HG03354 (cell line): ENCODE results near the gene TBC1D24.

Experiments
- ATAC-seq: cut with Tn5 transposase; IDR thresholded peaks from one replicate; pipeline ENCODE4 v1.9.1; 2021; ENCODE audit warnings: mild to moderate bottlenecking; ENCODE audit not compliant: unreplicated experiment, poor library complexity, severe bottlenecking

TBC1D24 gene

DNA sequence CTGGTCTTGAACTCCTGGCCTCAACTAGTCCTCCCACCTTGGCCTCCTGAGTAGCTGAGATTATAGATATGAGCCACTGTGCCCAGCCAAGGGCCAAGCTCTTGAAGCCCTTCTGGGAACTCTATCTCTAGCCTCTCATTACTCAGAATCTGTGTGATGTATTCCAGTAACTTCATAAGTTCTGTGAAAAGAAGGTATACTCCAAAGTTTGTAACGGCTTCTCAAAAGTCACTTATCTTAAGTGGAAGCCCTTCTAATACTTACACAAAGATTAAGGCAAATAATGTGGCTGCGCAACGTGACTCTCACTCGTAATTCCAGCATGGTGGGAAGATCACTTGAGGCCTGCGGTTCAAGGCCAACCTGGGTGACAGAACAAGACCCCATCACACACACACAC is 19.7 kb downstream of the TBC1D24 start:
- ATAC-seq: no peak

- ATAC-seq: no peak
These were observed 20.1 kb downstream of the TBC1D24 start for GRCh38 chr16:2495041-2495440.

DNA sequence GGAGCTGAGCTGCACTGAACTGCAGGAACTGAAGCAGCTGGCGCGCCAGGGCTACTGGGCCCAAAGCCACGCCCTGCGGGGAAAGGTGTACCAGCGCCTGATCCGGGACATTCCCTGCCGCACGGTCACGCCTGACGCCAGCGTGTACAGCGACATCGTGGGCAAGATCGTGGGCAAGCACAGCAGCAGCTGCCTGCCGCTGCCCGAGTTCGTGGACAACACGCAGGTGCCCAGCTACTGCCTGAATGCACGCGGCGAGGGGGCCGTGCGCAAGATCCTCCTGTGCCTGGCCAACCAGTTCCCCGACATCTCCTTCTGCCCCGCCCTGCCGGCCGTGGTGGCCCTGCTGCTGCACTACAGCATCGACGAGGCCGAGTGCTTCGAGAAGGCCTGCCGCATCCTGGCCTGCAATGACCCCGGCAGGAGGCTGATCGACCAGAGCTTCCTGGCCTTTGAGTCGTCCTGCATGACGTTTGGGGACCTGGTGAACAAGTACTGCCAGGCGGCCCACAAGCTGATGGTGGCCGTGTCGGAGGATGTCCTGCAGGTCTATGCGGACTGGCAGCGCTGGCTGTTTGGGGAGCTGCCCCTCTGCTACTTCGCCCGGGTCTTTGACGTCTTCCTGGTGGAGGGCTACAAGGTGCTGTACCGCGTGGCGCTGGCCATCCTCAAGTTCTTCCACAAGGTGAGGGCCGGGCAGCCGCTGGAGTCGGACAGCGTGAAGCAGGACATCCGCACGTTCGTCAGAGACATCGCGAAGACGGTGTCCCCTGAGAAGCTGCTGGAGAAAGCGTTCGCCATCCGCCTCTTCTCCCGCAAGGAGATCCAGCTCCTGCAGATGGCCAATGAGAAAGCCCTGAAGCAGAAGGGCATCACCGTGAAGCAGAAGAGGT is 21.5 kb downstream of the TBC1D24 start:
- no peak for ATAC-seq

GRCh38 chr16:2497116-2497630 is 22.2 kb downstream of the TBC1D24 start:
- ATAC-seq: no peak

DNA sequence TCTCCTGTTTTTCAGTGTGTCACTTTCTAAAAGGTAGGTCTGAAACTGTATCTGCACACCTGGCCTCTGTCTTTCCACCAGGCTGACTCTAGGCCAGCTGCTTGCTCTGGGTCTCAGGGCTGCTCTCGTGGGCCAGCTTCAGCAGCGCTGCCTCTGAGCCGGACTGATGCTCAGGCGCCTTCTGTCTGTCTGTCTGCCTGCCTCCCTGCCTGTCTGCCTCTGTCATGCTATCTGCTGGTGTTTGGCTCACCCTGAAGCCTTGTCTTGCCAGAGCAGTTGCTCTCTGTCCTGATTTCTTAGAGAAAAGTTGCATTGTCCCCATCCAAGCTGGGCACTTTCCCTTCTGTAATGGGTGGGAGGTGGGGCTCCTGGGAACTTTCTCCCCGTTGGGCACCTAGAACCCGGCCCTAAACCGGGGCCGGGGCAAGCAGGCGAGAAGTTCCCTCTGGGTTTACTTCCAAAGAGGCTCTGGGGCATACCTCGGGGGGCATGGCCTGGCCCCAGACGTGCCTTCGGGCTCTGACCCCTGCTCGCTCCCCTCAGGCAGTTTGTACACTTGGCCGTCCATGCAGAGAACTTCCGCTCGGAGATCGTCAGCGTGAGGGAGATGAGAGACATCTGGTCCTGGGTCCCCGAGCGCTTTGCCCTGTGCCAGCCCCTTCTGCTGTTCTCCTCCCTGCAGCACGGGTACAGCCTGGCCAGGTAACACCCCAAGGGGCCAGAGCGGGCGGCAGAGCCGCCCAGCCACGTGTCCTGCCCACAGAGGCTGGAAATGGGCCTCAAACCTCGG is 23.0 kb downstream of the TBC1D24 start:
- ATAC-seq: no peak

GRCh38 chr16:2498531-2499253 is 23.8 kb downstream of the TBC1D24 start:
- ATAC-seq: no peak

GRCh38 chr16:2499454-2499853 is 24.5 kb downstream of the TBC1D24 start:
- ATAC-seq: no peak

GRCh38 chr16:2499890-2500429 is 25.0 kb downstream of the TBC1D24 start:
- ATAC-seq: no peak

- no peak for ATAC-seq
These were observed 25.5 kb downstream of the TBC1D24 start for GRCh38 chr16:2500430-2500917.

DNA sequence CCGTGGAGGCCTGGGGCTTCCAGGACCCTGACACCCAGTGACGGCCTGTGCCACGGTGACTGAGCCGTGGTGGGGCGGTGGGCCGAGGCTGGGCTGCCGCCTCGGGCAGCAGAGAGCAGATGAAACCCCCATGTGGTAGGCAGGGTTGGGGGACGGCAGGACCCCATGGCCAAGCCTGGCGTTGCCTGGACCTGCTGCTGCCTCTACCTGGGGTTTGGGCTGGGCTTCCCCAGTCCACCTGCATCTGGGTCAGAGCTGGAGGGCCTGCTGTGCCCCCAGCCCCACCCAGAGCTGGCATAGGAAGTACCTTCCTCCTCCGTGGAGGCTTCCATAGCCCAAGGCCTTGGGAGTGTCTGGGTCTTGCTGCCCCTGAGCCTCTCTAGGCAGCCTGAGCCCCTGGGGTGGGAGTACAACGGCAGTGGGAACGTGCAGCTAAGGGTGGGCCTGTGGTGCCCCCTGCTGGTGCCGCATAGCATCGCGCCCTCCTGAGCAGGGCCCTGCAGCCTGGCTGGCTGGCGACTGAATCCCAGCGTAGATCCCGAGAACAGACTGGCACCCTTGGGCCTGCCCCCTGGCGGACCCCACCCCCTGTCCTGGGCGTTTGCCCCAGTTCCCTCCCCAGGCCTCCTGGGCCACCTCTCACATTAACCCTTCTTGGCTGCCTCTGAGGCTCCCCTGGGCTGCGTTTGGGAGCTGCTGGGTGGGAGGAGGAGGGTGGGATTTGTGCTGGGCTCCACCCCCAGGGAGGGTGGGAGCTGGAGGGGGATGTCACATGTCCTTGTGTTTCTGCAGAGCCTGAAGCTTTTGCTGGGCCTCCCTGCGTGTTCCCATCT is 26.2 kb downstream of the TBC1D24 start:
- ATAC-seq: peak; percentile 62

DNA sequence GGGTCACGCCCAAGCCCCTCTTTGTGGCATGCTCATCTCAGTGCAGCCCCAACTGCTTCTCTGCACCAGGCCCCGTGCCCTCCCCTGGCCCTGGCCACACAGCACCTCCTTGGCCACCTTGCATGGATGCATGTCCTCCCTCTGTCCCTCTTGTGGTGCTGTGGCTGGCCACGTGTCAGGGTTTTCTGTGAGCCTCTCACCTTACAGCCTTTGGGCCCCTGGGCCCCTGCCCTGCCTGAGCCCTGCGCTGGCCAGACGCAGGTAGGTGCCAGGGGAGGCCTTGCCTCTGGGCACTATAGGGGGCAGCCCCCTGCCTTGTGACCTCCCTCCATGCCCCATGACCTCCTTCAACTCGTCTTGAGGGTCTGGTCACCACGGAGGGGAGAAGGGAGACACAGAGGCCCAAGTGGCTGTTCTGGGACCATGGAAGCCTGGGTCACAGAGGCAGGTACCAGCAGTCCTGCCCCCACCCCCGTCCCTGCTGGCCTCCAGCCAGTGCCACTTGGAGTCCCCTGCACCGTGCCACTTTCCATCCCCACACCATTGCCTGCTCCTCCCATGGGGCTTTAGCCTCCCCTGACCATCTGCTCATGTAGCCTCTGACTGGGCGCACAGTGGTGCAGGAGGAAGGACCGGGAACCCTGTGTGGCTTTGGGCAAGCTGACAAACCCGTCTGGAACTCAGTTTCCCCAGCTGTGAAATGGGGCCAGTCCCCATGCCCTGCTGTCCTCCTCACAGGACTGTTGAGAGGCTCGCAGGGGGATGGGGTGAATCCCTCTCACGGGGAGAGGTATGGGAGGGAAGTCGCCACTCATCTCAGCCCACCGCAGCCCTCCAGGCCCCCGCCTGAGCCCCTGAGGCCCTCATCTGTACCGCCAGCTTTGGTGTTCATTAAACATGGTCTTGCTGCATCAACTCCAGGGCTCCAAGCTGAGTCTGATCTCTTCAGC is 27.3 kb downstream of the TBC1D24 start:
- ATAC-seq: no peak

GRCh38 chr16:2505695-2506094 is 30.8 kb downstream of the TBC1D24 start:
- no peak for ATAC-seq

- peak; percentile 61 for ATAC-seq
These were observed 32.2 kb downstream of the TBC1D24 start for GRCh38 chr16:2507052-2507659.

DNA sequence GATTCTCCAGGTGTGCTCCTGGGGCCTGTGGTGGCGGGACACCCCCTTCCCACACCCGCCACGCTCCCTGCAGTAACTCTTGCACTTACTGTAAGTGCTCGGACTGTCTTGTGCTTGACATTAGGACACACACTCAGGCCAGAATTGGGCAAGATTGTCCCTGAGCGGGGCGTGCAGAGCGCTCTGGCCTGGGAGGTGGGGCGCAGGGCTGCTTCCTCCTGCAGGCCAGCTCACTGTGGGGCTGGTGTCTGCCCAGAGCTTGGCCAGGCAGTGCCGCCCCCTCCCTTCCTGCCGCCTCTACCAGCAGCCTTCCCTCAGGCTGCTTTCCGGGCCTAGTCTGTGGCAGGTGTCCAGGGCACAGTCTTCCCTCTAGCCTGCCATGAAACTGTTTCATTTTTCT is 32.7 kb downstream of the TBC1D24 start:
- peak; percentile 12 for ATAC-seq

DNA sequence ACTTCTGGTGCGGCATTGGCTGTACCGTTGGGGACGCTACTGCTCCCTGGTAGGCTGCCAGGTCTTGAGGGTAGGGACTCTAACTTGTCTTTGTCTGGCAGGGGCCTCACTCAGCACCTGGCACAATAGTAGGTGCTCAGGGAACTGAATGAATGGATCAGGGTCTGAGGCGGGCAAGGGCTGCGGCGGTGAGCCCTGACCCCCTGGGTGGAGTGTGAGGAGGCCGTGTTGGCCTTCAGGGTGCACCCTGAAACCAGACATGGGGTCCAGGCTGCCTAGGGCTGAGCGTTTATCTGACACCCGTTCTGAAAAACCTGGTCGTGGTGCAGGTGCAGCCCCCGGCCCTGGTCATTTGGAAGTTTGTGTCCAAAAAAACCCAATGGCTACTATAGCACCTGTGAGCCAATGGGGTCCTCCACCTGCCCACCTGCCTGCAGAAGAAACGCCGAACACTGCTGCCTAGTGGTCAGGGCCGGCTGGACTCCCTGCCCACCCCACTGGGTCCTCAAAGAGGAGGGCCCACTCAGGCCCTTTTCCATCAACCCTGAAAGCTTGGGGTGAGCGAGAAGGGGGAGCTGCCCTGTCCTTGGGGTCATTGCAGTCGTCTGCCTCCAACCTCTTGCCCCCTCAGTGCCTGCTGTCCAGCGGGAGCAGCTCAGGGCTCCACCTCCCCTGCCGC is 33.9 kb downstream of the TBC1D24 start:
- ATAC-seq: no peak

- no peak for ATAC-seq
These were observed 36.3 kb downstream of the TBC1D24 start for GRCh38 chr16:2511128-2511800.
